GM12878 (cell line): ENCODE measurements around the gene CBX7. TPM values are rescaled to one million over a fixed set of nuclear protein-coding genes. Genes with fewer than 3 reads are reported as not detected.

ENCODE experiments used
- ATAC-seq: fragments of 200-7000 bp; cut with Tn5 transposase; 3 replicates; pipeline ENCODE4 v1.9.1; 2020; ENCODE audit warnings: mild to moderate bottlenecking, moderate library complexity
- BruUV-seq: library from RNA; stranded (reverse); fragments of 400-500 nt; replicated peaks from 2 replicates; lab custom pipeline; 2021; lab: Mats Ljungman, UMichigan
- CTCF ChIA-PET: fragments of 300-600 bp; sonication (Branson Sonifier 250); formaldehyde crosslinking; extraction: SDS; loops from one replicate; lab custom pipeline; 2021; ENCODE audit warnings: inconsistent platforms; lab: Yijun Ruan, JAX
- POLR2A ChIA-PET: fragments of 350-600 bp; formaldehyde crosslinking; extraction: SDS; loops from one replicate; lab custom pipeline; 2021; ENCODE audit warnings: inconsistent platforms; lab: Charles Lee
- RAD21 ChIA-PET: fragments of 300-600 bp; sonication (Branson Sonifier 250); formaldehyde crosslinking; loops from one replicate; lab custom pipeline; 2023; ENCODE audit warnings: antibody characterized with exemption; ENCODE audit not compliant: unreplicated experiment; lab: Charles Lee
- SMC1A ChIA-PET: fragments of 300-600 bp; sonication (Branson Sonifier 250); formaldehyde crosslinking; loops from one replicate; lab custom pipeline; 2023; ENCODE audit not compliant: unreplicated experiment, uncharacterized antibody; lab: Charles Lee
- DNase-seq: peaks from one replicate; pipeline ENCODE4 v3.0.0-alpha.2; 2011; ENCODE audit warnings: low read depth, low spot score
- FAIRE-seq: peaks from 3 replicates; lab custom pipeline; 2011; peaks lifted over from hg19 to GRCh38; lab: Jason Lieb, UNC
- H2AFZ ChIP-seq: 2 replicates; pipeline ENCODE4 v1.6.0; 2011; ENCODE audit warnings: low read depth, low read length, control low read depth; ENCODE audit not compliant: control insufficient read depth
- H3K27ac ChIP-seq: 2 replicates; pipeline ENCODE4 v1.5.1; 2011; ENCODE audit warnings: control low read depth; ENCODE audit not compliant: control insufficient read depth, insufficient read depth
- H3K27me3 ChIP-seq, 2 experiments: replicated peaks in 1 of 2; 2 replicates each; pipeline versions ENCODE4 v1.6.0 to v1.6.1; 2011; ENCODE audit warnings: low read length in 1 of 2; ENCODE audit not compliant: control insufficient read depth in 2 of 2, insufficient read depth in 2 of 2
- H3K36me3 ChIP-seq, 2 experiments: 2 replicates each; pipeline ENCODE4 v1.5.1; 2011; ENCODE audit warnings: low read length in 1 of 2; ENCODE audit not compliant: control insufficient read depth in 2 of 2, insufficient read depth in 2 of 2
- H3K4me1 ChIP-seq: 2 replicates; pipeline ENCODE4 v1.6.1; 2011; ENCODE audit warnings: mild to moderate bottlenecking, low read length, moderate library complexity, mixed read lengths; ENCODE audit not compliant: control insufficient read depth, insufficient read depth
- H3K4me2 ChIP-seq: 2 replicates; pipeline ENCODE4 v1.6.0; 2011; ENCODE audit warnings: control low read depth; ENCODE audit not compliant: control insufficient read depth, insufficient read depth
- H3K4me3 ChIP-seq: fragments of 200-600 bp; sonication (generic); 2 replicates; pipeline ENCODE4 v1.5.1; 2016
- H3K79me2 ChIP-seq: 2 replicates; pipeline ENCODE4 v1.6.0; 2011; ENCODE audit warnings: low read length; ENCODE audit not compliant: control insufficient read depth, insufficient read depth
- H3K9ac ChIP-seq: 2 replicates; pipeline ENCODE4 v1.8.0; 2011; ENCODE audit warnings: low read length, control low read depth, mixed read lengths; ENCODE audit not compliant: control insufficient read depth, insufficient read depth
- H3K9me3 ChIP-seq: replicated peaks from 3 replicates; pipeline ENCODE4 v1.5.1; 2011; ENCODE audit warnings: mild to moderate bottlenecking, low read length; ENCODE audit not compliant: control insufficient read depth, insufficient read depth
- H4K20me1 ChIP-seq: 2 replicates; pipeline ENCODE4 v1.6.0; 2011; ENCODE audit not compliant: control insufficient read depth, insufficient read depth
- BHLHE40 ChIP-seq, 2 experiments: fragments of 450-650 bp in 1 of 2; IDR thresholded peaks; 2 replicates each; pipeline ENCODE4 v1.6.1; 2011 to 2017; ENCODE audit warnings: low read depth in 2 of 2, borderline replicate concordance in 1 of 2, improper control_type of control experiment in 1 of 2, low read length in 1 of 2, mild to moderate bottlenecking in 1 of 2
- CREB1 ChIP-seq: IDR thresholded peaks from 2 replicates; pipeline ENCODE4 v1.6.1; 2012; ENCODE audit warnings: low read depth, mild to moderate bottlenecking, inconsistent platforms
- MEF2A ChIP-seq: IDR thresholded peaks from 2 replicates; pipeline ENCODE4 v1.6.1; 2011; ENCODE audit warnings: low read depth, mild to moderate bottlenecking, low read length, moderate library complexity; ENCODE audit not compliant: insufficient read depth
- RELA ChIP-seq: fragments of 450-650 bp; IDR thresholded peaks from 2 replicates; pipeline ENCODE4 v1.8.0; 2014; ENCODE audit warnings: borderline replicate concordance; ENCODE audit not compliant: partially characterized antibody
- SRF ChIP-seq, 2 experiments: IDR thresholded peaks; 2 replicates each; pipeline ENCODE4 v1.6.1; 2011; ENCODE audit warnings: low read depth in 2 of 2, low read length in 2 of 2, mild to moderate bottlenecking in 1 of 2, moderate library complexity in 1 of 2
- SUPT20H ChIP-seq: IDR thresholded peaks from 2 replicates; pipeline ENCODE4 v1.6.1; 2011; ENCODE audit warnings: low read depth, mild to moderate bottlenecking, low read length, moderate library complexity, borderline replicate concordance; ENCODE audit not compliant: control insufficient read depth
- TCF12 ChIP-seq: IDR thresholded peaks from 2 replicates; pipeline ENCODE4 v1.6.1; 2011; ENCODE audit warnings: low read depth, mild to moderate bottlenecking, low read length
- WGBS: methylation state at CpG from one replicate; pipeline ENCODE4 v1.1.6; 2016; ENCODE audit warnings: low lambda C conversion rate; ENCODE audit not compliant: insufficient replicate concordance, insufficient coverage; ENCODE audit errors: missing lambda C conversion rate; 5-methylcytosine and 5-hydroxymethylcytosine counted together
- in situ Hi-C: fragments of 300-500 bp; cut with MboI; formaldehyde crosslinking; loops from 9 replicates; pipeline ENCODE4 v1.14.3; 2018; ENCODE audit warnings: mixed read lengths
- intact Hi-C: fragments of 100-400 bp; cut with micrococcal nuclease; formaldehyde crosslinking; loops from one replicate; pipeline ENCODE4 v1.14.2; 2022; ENCODE audit not compliant: unreplicated experiment
- polyA plus RNA-seq, 11 experiments: library from polyadenylated mRNA; depleted of rRNA in 4 of 11; unstranded in 6 of 11; stranded (reverse) in 5 of 11; fragments of >200 nt; fragmentation: Nextera tagmentation in 4 of 11; fragmentation: Illumina TruSeq in 1 of 11; extraction: Ambion mirVana in 4 of 11; extraction: Trizol in 1 of 11; gene quantifications; 1 replicate in 1 of 11; 2 replicates in 10 of 11; pipeline versions ENCODE4 v1.2.1 to v1.2.3, GENCODE V29; 2011 to 2016; ENCODE audit warnings: inconsistent platforms in 2 of 11, missing spikeins in 2 of 11, low read depth in 1 of 11
- total RNA-seq, 4 experiments: library from RNA; depleted of rRNA in 3 of 4; stranded (reverse); fragments of >200 nt in 3 of 4; fragmentation: Illumina TruSeq in 1 of 4; extraction: Trizol in 1 of 4; gene quantifications; 2 replicates each; pipeline versions ENCODE4 v1.2.1 to v1.2.3, GENCODE V29; 2013 to 2021
- TF ChIP-seq, protein P1 (sequence below): fragments of 450-650 bp; IDR thresholded peaks from 2 replicates; pipeline ENCODE4 v1.6.1; 2014; ENCODE audit warnings: mild to moderate bottlenecking
- TF ChIP-seq, protein P2 (sequence below): fragments of 450-650 bp; IDR thresholded peaks from 2 replicates; pipeline ENCODE4 v1.6.1; 2018; ENCODE audit warnings: borderline replicate concordance, mild to moderate bottlenecking; ENCODE audit not compliant: partially characterized antibody

The CBX7 gene
- total and polyA plus RNA-seq, 10 of the 15 experiments (the other 5 are each of a cell fraction or from before 2014, with no cell fraction given) = 0.18 to 17.2 (median 5.6) TPM

DNA sequence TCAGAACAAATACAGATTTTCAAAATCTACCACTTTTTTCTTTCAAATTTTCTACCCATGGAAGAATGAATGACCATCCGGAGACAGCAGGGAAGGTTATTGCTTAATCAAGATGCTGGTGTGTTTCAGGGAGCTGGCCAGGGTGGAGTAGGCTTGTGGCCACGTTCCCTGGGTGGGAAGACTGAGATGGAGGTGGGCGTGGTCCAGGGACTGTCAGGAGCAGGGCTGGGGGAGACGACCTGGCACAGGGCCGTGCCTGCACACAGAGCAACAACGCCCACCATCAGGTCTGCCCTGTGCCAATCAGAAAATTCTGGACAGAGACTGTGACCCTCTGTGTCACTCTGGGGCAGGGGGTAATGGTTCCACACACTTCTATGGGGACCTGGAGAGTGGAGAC, 62.6 kb downstream of the CBX7 start:
- H3K4me1 ChIP-seq = peaks cover 32% of the 10 kb centered on the region
- H4K20me1 ChIP-seq = no peaks in the 10 kb centered on the region
- ChIA-PET POLR2A (interaction anchor here (1.6 kb wide), 1 partner anchor 9 kb away, joined by 6 read pairs; no protein-coding TSS in a partner anchor), RAD21 (no interaction called here), CTCF (no interaction called here), SMC1A (interaction anchor here (1.0 to 1.8 kb wide), 2 partner anchors 9 to 59 kb away, joined by 3 to 10 read pairs; no protein-coding TSS in a partner anchor)
- intact Hi-C loops = no loop called here
- H3K9me3 ChIP-seq = no peaks in the 10 kb centered on the region
- no peak for ATAC-seq
- H3K27me3 ChIP-seq = no peaks in the 10 kb centered on the region
- no TSS peak for BruUV-seq
- TF ChIP-seq TCF12 (no peak), SRF (IDR thresholded peaks at IDR 0.05; ENCODE audit: low read depth in 2 of 2, low read length in 2 of 2) (no peak), MEF2A (no peak), CREB1 (no peak), BHLHE40 (IDR thresholded peaks at IDR 0.05; ENCODE audit: borderline replicate concordance in 1 of 2, low read depth in 2 of 2, low read length in 1 of 2) (no peak), RELA (no peak), SUPT20H (no peak)
- TF ChIP-seq, protein P1, sequence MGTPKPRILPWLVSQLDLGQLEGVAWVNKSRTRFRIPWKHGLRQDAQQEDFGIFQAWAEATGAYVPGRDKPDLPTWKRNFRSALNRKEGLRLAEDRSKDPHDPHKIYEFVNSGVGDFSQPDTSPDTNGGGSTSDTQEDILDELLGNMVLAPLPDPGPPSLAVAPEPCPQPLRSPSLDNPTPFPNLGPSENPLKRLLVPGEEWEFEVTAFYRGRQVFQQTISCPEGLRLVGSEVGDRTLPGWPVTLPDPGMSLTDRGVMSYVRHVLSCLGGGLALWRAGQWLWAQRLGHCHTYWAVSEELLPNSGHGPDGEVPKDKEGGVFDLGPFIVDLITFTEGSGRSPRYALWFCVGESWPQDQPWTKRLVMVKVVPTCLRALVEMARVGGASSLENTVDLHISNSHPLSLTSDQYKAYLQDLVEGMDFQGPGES = no peak
- TF ChIP-seq, protein P2, sequence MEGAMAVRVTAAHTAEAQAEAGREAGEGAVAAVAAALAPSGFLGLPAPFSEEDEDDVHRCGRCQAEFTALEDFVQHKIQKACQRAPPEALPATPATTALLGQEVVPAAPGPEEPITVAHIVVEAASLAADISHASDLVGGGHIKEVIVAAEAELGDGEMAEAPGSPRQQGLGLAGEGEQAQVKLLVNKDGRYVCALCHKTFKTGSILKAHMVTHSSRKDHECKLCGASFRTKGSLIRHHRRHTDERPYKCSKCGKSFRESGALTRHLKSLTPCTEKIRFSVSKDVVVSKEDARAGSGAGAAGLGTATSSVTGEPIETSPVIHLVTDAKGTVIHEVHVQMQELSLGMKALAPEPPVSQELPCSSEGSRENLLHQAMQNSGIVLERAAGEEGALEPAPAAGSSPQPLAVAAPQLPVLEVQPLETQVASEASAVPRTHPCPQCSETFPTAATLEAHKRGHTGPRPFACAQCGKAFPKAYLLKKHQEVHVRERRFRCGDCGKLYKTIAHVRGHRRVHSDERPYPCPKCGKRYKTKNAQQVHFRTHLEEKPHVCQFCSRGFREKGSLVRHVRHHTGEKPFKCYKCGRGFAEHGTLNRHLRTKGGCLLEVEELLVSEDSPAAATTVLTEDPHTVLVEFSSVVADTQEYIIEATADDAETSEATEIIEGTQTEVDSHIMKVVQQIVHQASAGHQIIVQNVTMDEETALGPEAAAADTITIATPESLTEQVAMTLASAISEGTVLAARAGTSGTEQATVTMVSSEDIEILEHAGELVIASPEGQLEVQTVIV = no peak
- FAIRE-seq = no peak
- H3K27ac ChIP-seq = no peak overlapping the region
- no peak overlapping the region for H2AFZ ChIP-seq
- in situ Hi-C loops = no loop called here
- H3K36me3 ChIP-seq = no peaks in the 10 kb centered on the region
- no peak overlapping the region for H3K4me3 ChIP-seq
- H3K9ac ChIP-seq = no peak overlapping the region
- no peak overlapping the region for H3K4me2 ChIP-seq
- 52% methylated on average over 6 of the region's 6 CpGs for WGBS
- no peak for DNase-seq
- H3K79me2 ChIP-seq = no peaks in the 10 kb centered on the region
